Mucosa of descending colon (tissue), 3 donors: ENCODE results near the gene WBP4. TPM values are rescaled to one million over a fixed set of nuclear protein-coding genes. Genes with fewer than 3 reads are reported as not detected.
"Not testable (repeated sequence)": the region's sequence is repeated elsewhere in the genome, so short reads cannot be mapped to it uniquely, and the experiment has no call there.

Experiments
- ATAC-seq: fragments of 200-7000 bp; cut with Tn5 transposase; one replicate; pipeline ENCODE4 v1.9.1; 2020; ENCODE audit warnings: mild to moderate bottlenecking, moderate library complexity
- DNase-seq, 3 donors: peaks; one replicate each; pipeline ENCODE4 v3.0.0-alpha.2; 2020
- H3K36me3 ChIP-seq: fragments of 200-600 bp; one replicate; pipeline ENCODE4 v1.8.0; 2021; ENCODE audit warnings: low read depth, mild to moderate bottlenecking
- H3K4me1 ChIP-seq: fragments of 200-600 bp; one replicate; pipeline ENCODE4 v1.8.0; 2021; ENCODE audit warnings: low read depth, mild to moderate bottlenecking
- H3K4me3 ChIP-seq: fragments of 200-600 bp; one replicate; pipeline ENCODE4 v1.8.0; 2021; ENCODE audit warnings: mild to moderate bottlenecking
- H3K9me3 ChIP-seq: fragments of 200-600 bp; one replicate; pipeline ENCODE4 v1.8.0; 2021; ENCODE audit warnings: mild to moderate bottlenecking
- intact Hi-C, 2 donors: fragments of 100-400 bp; cut with DNase I in 1 of 2; cut with micrococcal nuclease in 1 of 2; formaldehyde crosslinking; loops; one replicate each; pipeline versions ENCODE4 v1.11.0 to v1.11.1; 2022; cut with DNase I, micrococcal nuclease
- total RNA-seq, 3 donors: library from RNA; stranded (reverse); fragmentation: NEBNext Ultra II Directional in 2 of 3; extraction: Animal tissue kit (Norgen Biotek cat#: 25700) in 2 of 3; gene quantifications; one replicate each; pipeline versions ENCODE4 v1.2.1 to v1.2.4, GENCODE V29; 2021 to 2023
- TF ChIP-seq, protein P1 (sequence below): fragments of 200-600 bp; IDR thresholded peaks from one replicate; pipeline ENCODE4 v1.8.0; 2022; ENCODE audit warnings: antibody characterized with exemption, mild to moderate bottlenecking
- donor health status: DM: no; HTN: no; CAD: no; lungs with moderate emphysema.
- donor health status: DM: no; HTN: no; CAD: no.
- donor health status: DM: no; HTN: yes; CAD: no.

WBP4 gene
- total RNA-seq, 3 donors from 2014 or later = 6.4 to 11.4 (median 6.4) TPM

DNA sequence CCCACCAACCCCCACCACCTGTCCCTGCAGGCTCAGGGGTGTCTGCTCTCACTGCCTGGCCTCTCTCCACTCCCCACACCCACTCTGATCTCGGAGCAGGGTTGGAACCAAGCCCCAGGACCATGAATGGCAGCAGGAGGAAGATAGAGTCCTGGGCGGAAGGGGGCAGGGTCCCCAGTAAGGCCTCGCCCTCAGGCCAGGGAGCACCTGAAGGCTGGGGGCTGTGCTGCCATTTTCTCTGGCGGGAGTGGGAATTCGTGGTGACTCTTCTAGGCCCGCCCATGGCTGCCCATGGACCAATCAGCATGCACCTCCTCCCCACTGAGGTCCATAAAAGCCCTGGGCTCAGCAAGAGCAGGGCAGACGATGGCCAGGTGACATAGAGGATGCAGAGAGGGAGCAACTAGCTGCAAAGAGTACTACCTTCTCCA is 46.3 kb downstream of the WBP4 start:
- DNase-seq = no peak
- TF ChIP-seq, protein P1, sequence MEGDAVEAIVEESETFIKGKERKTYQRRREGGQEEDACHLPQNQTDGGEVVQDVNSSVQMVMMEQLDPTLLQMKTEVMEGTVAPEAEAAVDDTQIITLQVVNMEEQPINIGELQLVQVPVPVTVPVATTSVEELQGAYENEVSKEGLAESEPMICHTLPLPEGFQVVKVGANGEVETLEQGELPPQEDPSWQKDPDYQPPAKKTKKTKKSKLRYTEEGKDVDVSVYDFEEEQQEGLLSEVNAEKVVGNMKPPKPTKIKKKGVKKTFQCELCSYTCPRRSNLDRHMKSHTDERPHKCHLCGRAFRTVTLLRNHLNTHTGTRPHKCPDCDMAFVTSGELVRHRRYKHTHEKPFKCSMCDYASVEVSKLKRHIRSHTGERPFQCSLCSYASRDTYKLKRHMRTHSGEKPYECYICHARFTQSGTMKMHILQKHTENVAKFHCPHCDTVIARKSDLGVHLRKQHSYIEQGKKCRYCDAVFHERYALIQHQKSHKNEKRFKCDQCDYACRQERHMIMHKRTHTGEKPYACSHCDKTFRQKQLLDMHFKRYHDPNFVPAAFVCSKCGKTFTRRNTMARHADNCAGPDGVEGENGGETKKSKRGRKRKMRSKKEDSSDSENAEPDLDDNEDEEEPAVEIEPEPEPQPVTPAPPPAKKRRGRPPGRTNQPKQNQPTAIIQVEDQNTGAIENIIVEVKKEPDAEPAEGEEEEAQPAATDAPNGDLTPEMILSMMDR = no peak
- ATAC-seq = no peak
- Histone ChIP-seq H3K36me3 (no peaks in the 10 kb centered on the region), H3K4me3 (no peak overlapping the region), H3K4me1 (no peaks in the 10 kb centered on the region), H3K9me3 (no peaks in the 10 kb centered on the region)
- intact Hi-C loops = no loop called here

DNA sequence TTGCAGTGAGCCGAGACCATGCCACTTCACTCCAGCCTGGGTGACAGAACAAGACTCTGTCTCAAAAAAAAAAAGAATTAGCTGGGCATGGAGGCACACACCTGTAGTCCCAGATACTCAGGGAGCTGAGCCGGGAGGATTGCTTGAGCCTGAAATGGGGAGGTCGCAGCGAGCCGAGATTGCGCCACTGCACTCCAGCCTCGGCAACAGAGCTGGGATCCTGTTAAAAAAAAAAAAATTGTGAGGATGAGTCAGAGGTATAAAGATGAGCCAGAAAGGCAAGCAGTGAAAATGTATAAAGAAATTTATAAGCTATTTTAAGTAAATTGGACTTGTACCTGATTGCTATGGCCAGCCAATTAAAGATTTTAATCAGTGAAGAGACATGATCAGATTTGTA is 50.1 kb downstream of the WBP4 start:
- intact Hi-C loops = no loop called here
- no peaks in the 10 kb centered on the region for H3K36me3 ChIP-seq
- no peaks in the 10 kb centered on the region for H3K9me3 ChIP-seq
- no peaks in the 10 kb centered on the region for H3K4me1 ChIP-seq
- TF ChIP-seq, protein P1 = no peak
- no peak for ATAC-seq
- no peak for DNase-seq
- no peak overlapping the region for H3K4me3 ChIP-seq

DNA sequence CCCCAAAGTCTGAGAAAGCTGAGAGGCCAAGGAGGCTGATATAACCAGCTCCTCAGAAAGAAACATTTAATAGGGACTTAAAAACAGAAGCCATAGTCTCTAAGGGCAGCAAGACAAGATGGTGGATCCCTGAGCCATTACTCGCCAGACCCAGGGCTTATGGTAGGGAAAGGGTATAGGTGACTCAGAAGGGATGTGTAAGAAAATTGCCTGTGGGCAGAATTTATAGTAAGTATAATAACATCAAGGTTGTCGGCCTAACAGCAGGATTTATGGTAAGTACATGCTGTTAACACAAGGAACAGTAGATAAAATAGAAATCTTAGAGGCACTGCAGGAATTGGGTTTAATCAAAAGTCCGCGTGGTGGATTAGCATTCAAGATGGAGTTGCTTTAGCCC is 56.6 kb downstream of the WBP4 start:
- TF ChIP-seq, protein P1 = no peak
- H3K4me1 ChIP-seq = no peaks in the 10 kb centered on the region
- no peak overlapping the region for H3K4me3 ChIP-seq
- intact Hi-C loops = no loop called here
- no peak for DNase-seq
- no peak for ATAC-seq
- H3K9me3 ChIP-seq = no peaks in the 10 kb centered on the region
- H3K36me3 ChIP-seq = no peaks in the 10 kb centered on the region

DNA sequence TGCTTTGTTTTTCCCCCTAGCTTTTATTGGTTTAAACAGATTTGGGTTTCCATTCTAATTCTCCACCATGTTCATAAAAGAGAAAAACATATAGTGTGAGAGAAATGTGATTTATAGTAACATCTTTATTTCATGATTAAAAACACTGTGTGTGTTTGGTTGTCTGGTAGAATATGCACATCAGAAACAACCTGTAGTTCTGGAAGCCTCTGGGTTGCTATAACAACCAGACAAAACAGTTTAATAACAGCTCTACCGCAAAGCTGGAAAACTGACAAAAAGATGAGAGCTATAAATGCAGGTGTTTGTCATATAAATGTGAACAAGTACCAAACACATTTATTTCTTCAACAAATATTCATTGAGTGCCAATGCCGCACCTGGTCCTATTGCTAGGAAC is 61.5 kb downstream of the WBP4 start:
- intact Hi-C loops = no loop called here
- DNase-seq = no peak

DNA sequence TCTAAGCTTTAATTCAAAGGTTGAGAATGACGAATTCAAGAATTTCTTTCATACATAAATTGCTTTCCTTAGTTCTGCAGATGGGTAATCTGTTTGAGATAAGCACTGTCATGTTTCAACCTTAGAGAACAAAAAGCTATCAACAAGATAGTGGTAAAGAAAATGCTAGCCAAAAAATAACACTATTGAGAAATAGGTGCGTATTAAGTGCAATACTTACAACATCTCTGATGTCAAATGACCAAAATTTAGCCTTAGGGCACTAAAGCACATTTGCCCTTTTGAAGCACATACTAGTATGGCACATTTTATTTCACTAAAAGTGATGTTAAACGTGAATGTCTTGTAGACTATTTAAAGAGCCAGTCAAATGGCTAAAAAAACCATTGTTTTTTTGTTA is 66.4 kb downstream of the WBP4 start:
- no peak for DNase-seq
- Histone ChIP-seq H3K9me3 (no peaks in the 10 kb centered on the region), H3K4me1 (peaks cover 22% of the 10 kb centered on the region), H3K4me3 (no peak overlapping the region), H3K36me3 (no peaks in the 10 kb centered on the region)
- intact Hi-C loops = no loop called here
- no peak for ATAC-seq
- TF ChIP-seq, protein P1 = no peak

More for the DNA sequence above, 61.5 kb downstream of the WBP4 start:
- TF ChIP-seq, protein P1 = no peak
- no peak overlapping the region for H3K4me3 ChIP-seq
- no peaks in the 10 kb centered on the region for H3K9me3 ChIP-seq
- ATAC-seq = no peak
- H3K4me1 ChIP-seq = no peaks in the 10 kb centered on the region
- H3K36me3 ChIP-seq = no peaks in the 10 kb centered on the region

DNA sequence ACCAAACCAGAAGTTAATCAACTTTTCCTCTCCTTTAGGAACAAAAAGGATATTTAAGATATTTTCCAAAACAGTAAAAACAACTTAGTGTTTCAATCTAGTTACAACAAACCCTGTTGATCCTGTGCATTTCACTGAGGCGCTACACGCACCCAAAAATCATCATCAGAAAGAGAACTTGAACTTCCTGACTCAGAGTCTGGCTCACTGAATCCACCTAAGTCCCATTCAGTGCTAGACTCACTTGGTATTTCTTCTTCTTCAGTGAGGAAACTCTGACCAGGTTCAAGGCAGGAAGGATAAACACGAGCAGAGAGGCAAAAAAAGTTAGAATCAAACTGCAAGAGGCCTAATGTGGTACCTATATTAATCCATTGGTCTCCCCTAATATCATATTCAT is 69.0 kb downstream of the WBP4 start:
- no peak overlapping the region for H3K4me3 ChIP-seq
- intact Hi-C loops = loop anchor here in 1 of 2 donors (10.0 kb wide), 1 partner anchor 64 kb away; the partner anchor contains the start of gene KBTBD7
- peaks cover 22% of the 10 kb centered on the region for H3K4me1 ChIP-seq
- no peak for ATAC-seq
- no peaks in the 10 kb centered on the region for H3K9me3 ChIP-seq
- no peak for DNase-seq
- H3K36me3 ChIP-seq = no peaks in the 10 kb centered on the region
- TF ChIP-seq, protein P1 = no peak

DNA sequence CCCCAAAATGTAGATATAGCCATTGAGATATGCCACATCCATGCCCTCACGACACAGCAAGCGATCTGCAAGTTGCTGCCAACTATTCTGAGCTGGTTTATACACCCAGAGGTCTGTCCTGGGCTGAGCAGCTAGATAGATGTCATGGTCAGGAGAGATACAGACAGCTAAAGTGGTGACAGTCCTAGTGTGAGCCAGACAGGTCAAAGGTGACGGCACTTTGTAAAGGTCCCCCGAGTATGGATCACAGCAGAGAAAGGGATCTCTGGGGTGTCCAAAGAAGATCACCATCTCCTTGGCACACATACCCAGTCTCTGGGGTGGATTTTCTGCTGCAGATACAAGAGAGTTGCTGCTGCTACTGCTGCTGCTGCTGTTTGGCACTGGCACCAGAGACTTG is 69.9 kb downstream of the WBP4 start:
- not testable (repeated sequence) for ATAC-seq, H3K36me3 ChIP-seq, H3K4me3 ChIP-seq, H3K9me3 ChIP-seq, DNase-seq
- intact Hi-C loops = loop anchor here in 1 of 2 donors (10.0 kb wide), 1 partner anchor 64 kb away; the partner anchor contains the start of gene KBTBD7
- peaks cover 22% of the 10 kb centered on the region for H3K4me1 ChIP-seq

DNA sequence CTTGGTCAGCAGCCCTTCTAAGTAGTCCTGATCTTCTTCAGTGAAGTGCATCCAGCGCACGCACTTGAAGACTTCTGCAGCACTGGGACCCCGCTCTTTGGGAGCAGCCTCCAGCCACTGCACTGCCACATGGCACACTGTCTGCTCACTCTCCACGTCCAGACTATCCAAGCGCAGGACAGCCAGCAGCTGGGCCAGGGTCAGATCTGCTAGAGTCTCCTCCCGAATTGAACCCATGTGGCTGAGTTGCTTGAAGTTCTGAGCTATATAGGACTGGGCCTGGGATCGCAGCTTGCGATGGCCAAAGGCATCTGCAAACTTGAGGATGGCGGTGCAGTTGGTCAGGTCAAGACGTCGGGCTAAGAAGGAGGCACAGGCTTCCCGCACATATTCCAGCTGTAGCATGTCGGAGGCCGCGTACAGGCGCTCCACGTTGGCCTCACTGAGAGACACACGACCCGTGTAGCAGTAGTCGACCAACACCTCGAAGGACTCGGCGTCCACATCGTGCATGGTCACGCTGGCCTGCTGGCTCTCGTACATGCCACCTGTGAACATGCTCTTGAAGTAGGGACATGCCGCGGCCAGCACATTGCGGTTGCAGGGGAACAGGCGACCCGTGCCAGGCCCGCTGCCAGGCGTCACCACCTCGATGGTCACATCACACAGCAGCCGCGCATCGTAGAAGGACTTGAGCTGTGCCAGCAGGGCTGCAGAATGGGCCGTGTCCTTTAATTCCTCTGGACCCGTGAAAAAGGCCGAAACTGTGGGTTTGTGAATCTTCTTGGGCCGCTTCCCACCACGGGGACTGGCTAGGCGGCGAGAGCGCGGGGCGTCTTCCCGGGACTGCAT is 70.6 kb downstream of the WBP4 start:
- H3K36me3 ChIP-seq, H3K9me3 ChIP-seq: not testable (repeated sequence)
- ATAC-seq = peak; percentile 34
- peak; percentile 6 to 66 (median 23) for DNase-seq
- H3K4me3 ChIP-seq = peak overlapping the region; percentile 35
- intact Hi-C loops = loop anchor here in 1 of 2 donors (10.0 kb wide), 1 partner anchor 63 kb away; the partner anchor contains the start of gene KBTBD7
- H3K4me1 ChIP-seq = peaks cover 22% of the 10 kb centered on the region
